GM21528 (cell line): ENCODE data around the gene LIPC.

Experiments
- ATAC-seq: cut with Tn5 transposase; IDR thresholded peaks from one replicate; pipeline ENCODE4 v1.9.1; 2021; ENCODE audit warnings: mild to moderate bottlenecking, moderate library complexity; ENCODE audit not compliant: unreplicated experiment, low FRiP score

Gene LIPC

DNA sequence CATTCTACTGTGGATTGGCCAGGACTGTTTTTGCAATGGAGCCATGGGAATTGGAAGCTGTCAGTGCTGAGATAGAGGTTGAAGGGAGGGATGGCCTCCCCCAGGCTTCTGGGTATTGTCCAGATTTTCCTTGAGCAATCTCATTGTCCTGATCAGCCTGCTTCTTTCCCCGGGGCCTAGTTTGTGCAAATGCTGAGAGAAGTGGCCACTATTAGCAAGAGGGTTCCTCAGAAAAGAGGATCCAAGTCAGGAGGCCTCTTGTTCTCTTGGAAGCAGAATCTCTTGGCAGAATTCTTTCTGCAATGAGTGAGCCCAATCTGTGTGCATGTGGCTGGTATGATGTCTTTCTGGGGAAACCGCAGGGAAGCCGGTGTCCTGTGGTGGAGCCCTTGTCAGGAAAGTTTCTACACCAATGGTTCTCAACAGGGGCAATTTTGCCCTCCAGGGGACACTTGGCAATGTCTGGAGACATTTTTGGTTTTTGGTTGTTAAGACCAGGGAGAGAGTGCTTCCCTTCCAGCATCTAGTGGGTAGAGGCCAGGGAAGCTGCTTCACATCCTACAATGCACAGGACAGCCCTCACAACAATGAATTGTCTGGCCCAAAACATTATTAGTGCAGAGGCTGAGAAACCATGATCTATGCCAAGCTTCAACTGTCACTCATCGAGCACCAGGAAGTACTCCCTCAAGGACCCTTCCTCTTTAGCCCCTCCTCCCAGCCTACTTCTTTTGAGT lies 2.0 kb downstream of the LIPC start:
- ATAC-seq = no peak

DNA sequence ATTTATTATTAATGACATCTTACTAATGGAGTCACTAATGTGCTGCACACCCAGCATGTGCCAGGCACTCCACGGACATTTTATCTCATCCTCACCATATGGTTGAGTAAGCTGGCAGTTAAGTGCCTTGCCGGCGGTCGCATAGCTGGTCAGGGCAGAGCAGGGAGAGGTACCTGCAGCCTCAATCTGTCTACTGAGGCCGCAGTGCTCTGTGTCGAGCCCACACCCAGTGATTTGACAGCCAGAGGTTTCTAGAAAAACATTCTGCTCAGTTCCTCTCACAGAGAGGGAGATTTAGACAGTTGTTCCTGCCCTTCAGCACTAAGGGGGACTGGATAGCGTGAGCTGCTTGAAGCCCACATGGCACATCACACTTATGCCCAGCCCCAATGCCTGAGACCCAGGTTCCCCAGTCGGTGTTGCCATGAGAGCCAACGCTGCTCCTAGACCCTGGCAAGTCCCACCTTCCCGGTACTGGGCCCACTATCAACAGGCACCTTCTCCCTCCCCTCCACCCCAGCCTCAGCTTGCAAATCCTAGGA lies 2.6 kb downstream of the LIPC start:
- ATAC-seq = no peak

GRCh38 chr15:58436552-58436951 lies 4.8 kb downstream of the LIPC start:
- ATAC-seq = no peak

DNA sequence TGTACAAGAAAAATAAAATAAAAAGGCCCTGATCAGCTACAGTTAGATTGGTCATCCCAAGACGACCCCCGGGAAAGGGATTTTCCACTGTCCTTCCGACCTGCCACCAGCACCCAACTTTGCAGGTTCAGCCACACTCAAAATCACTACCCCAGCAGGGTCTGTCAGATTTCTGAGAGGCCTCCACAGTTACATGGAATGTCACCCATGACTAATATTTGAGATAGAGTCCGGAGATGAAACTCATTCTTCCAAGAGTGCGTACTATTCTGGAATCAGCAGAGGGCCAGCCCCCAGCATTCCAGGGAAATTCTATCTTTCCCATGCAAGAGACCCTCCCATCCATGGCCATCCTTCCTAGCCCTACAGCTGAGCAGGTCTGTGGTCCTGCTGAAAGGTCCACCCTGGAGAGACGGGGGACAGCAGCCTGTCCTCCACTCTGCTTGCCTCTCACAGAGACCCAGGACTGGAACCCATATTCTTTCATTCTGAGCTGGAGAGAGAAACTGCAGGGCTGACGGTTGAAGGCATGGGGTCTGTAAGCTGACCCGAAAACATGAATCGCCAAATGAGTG lies 5.8 kb downstream of the LIPC start:
- ATAC-seq = no peak

DNA sequence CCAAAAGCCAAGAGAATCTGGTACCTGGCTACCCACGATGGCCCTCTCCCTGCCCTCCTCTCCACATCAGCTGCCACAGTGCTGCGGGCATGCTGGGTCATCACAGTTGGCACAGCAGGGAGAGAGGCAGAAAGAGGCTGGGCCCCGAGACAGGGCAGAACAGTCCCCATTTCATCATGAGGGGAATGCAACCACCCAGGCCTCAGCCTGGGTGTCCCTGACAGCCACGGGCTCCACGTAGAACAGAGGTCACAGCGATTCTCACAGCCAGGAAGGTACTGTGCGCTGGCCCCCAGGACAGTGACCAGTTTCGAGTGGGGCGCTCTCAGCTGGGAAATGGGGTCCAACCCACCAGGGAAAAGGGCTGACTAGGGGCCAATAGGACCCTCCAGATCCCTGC lies 6.3 kb downstream of the LIPC start:
- ATAC-seq = no peak

- ATAC-seq = no peak
Observed at GRCh38 chr15:58438956-58439355, 7.2 kb downstream of the LIPC start.

- no peak for ATAC-seq
Observed at GRCh38 chr15:58440158-58440910, 8.5 kb downstream of the LIPC start.

DNA sequence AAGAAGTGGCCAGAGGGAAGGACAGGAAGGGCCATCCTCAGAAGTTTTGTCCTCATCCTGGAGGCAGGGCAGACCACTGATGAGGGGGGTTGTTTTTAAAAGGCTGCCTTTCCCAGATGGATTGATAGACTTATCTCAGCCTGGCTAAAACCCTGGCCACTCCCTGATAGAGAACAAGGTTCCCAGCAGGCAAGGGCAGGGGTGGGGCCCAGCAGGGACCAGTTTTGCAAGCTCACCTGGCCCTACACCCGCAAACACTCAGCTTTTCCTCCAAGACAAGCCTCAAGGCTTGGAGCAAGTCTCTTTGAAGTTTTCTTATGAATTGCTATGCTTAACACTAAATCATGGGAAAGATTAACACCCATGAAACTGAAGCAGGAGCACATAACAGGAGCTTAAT lies 9.1 kb downstream of the LIPC start:
- ATAC-seq = no peak

DNA sequence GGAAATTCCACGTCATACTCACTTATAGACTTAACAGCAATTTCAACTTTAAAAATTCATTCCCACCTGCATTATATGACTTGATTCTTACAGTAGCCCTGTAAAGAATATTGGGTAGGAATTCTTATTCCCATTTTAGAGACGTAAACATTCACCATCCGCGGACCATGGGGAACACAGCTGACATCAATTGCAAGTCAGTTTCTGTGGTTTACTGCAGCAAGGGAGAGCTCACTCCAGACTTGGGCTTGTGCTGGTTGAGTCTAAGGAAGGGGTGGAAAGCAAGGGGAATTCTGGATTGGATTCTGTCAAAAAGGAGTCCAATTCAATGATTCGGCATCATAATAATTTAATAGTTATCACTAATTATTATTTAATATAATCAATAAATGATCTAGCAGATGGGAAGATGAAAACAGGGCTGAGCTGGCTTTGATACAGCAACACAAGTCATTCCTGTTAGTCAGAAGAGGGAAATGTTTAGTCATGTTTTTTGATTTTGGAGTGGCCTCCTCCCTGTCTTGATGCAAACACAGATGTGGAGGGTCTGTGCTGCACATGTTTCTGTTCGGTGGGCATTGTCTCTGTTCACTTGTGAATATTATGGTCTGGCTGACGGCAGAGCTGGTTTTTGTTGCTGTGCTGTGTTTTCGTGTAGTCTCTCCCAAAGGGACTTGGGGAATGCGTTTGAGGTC lies 9.7 kb downstream of the LIPC start:
- no peak for ATAC-seq

- ATAC-seq = no peak
Observed at GRCh38 chr15:58442122-58442521, 10.3 kb downstream of the LIPC start.

GRCh38 chr15:58443308-58443707 lies 11.5 kb downstream of the LIPC start:
- no peak for ATAC-seq

DNA sequence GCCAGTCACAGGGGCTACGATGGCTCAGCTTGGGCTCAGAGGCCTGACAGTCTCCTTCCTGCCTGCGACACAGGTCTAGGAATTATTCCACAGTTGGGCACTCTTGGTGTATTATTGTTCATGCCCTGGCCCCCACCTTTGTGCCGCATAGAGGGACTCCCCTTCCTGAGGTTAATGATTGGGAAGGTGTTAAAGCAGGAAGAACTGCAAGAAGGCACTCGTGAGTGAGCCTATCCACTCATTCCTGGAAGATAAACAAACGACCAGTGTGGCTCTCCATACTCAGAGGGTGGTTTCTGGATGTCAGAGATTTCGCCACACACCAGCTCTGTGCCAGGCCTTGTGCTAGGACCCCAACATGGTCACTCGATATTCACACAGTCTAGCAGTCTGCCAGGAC lies 12.3 kb downstream of the LIPC start:
- ATAC-seq = no peak

GRCh38 chr15:58444658-58445332 lies 13.0 kb downstream of the LIPC start:
- no peak for ATAC-seq

DNA sequence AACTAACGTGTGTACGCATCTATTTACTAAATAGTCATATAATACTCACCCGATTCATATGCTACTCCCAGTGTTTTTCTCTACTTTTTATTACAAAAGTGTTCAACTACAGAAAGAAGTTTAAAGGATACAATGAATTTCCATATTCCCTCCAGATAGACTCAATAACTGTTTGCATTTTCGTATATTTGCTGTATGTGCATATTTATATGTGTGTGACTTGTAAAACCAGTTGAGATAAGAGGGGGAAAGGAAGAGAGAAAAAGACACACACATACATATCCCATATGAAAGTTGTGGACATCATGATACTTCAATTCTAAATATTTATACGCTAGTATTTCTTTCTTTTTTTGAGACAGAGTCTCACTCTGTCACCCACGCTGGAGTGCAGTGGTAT lies 14.1 kb downstream of the LIPC start:
- no peak for ATAC-seq

GRCh38 chr15:58446521-58446920 lies 14.7 kb downstream of the LIPC start:
- ATAC-seq = no peak

GRCh38 chr15:58447271-58448010 lies 15.7 kb downstream of the LIPC start:
- ATAC-seq = no peak

DNA sequence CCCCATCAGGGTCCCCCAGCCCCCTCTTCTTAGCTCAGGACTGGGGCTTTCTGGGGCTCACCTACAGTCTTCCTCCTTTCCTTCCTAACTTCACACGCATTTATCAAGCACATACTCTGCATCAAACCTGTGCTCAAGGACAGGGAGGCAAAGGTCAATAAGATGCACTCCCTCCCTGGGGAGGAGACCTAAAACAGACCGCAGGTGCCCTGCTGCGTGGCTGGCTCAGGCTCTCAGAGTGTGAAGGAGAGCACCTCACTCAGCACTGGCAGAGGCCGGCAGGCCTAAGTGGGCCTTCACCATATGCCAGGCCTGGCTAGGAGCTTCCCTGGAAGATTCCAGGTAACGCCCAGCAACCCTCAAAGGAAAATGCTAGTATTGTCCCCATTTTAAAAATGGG lies 16.5 kb downstream of the LIPC start:
- ATAC-seq = no peak

DNA sequence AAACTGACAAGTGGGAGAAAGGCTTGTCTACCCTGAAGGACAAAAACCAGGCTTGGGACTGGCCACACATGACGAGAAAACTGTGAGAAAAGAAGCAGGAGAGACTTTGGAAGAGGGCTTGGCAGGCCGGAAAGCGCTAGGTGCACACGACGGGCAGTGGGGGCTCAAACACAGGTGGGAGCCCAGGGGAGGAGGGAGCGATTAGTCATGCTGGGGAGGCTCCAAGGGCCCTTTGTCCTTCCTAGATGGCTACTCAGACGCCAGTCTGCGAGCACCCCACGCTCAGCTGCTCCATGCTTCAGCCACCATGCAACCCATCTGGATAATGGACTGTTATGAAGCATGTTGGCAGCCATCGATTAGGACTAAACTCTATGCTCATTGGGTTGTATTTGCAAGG lies 17.1 kb downstream of the LIPC start:
- ATAC-seq = no peak

- no peak for ATAC-seq
Observed at GRCh38 chr15:58451826-58452225, 20.0 kb downstream of the LIPC start.

DNA sequence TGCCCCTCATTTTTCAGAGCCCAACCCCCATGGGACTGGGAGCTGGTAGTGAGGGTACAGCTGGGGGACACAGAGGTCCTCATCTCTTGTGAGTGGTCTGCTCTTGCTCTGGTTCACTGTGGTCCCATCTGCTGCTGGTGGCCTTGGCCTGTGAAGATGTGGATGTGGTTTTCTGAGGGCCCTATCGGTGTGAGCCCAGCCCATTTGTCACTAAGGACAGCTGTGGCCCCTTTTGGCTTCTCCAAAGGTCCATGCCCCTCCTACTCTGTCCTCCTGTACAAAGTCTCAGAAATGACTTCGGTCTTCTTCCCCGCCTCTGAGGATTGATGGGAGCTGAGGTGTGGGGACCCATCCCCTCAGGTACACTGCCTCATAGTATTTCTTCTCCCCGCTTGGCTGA lies 21.0 kb downstream of the LIPC start:
- no peak for ATAC-seq
